HepG2 (cell line): ENCODE results near the gene SERPINB1. TPM values are rescaled to one million over a fixed set of nuclear protein-coding genes. Genes with fewer than 3 reads are reported as not detected.

ENCODE experiments used
- ATAC-seq: fragments of 200-7000 bp; cut with Tn5 transposase; 3 replicates; pipeline ENCODE4 v1.9.1; 2020; ENCODE audit warnings: mild to moderate bottlenecking, moderate library complexity
- BruUV-seq: library from RNA; stranded (reverse); fragments of 400-500 nt; replicated peaks from 2 replicates; lab custom pipeline; 2021; lab: Mats Ljungman, UMichigan
- CTCF ChIA-PET: fragments of 300-600 bp; formaldehyde crosslinking; extraction: SDS; loops from one replicate; lab custom pipeline; 2021; ENCODE audit warnings: low total read pairs, inconsistent platforms, low intra/inter-chr PET ratio; lab: Yijun Ruan, JAX
- POLR2A ChIA-PET: fragments of 350-600 bp; sonication (Branson Sonifier 250); formaldehyde crosslinking; loops from one replicate; lab custom pipeline; 2020; ENCODE audit warnings: antibody characterized with exemption, inconsistent platforms; lab: Yijun Ruan, JAX
- DNase-seq: peaks from one replicate; pipeline ENCODE4 v3.0.0-alpha.2; 2015; ENCODE audit warnings: low spot score
- FAIRE-seq: peaks from 3 replicates; lab custom pipeline; 2011; peaks lifted over from hg19 to GRCh38; lab: Jason Lieb, UNC
- H2AFZ ChIP-seq: one replicate; pipeline ENCODE4 v1.6.1; 2011; ENCODE audit warnings: low read length, inconsistent platforms
- H3K27ac ChIP-seq: fragments of 300-600 bp; 3 replicates; pipeline ENCODE4 v1.8.0; 2011; ENCODE audit warnings: mixed run types, mild to moderate bottlenecking, mixed read lengths, low read length, inconsistent platforms; ENCODE audit not compliant: insufficient read depth; ENCODE audit errors: extremely low read length
- H3K27me3 ChIP-seq, 2 experiments: fragments of 200-600 bp in 1 of 2; 2 replicates in 1 of 2; 3 replicates in 1 of 2; pipeline versions ENCODE4 v1.6.0 to v1.8.0; 2011; ENCODE audit warnings: low read length in 2 of 2, mild to moderate bottlenecking in 2 of 2, moderate library complexity in 2 of 2, inconsistent platforms in 1 of 2; ENCODE audit not compliant: insufficient read depth in 2 of 2, control insufficient read depth in 1 of 2
- H3K36me3 ChIP-seq, 2 experiments: fragments of 200-600 bp in 1 of 2; replicated peaks in 1 of 2; 2 replicates in 1 of 2; 3 replicates in 1 of 2; pipeline versions ENCODE4 v1.5.1 to v1.8.0; 2011; ENCODE audit warnings: low read length in 2 of 2, inconsistent platforms in 1 of 2; ENCODE audit not compliant: insufficient read depth in 2 of 2, control insufficient read depth in 1 of 2
- H3K4me1 ChIP-seq: 2 replicates; pipeline ENCODE4 v1.5.1; 2012; ENCODE audit warnings: low read length, inconsistent platforms; ENCODE audit not compliant: insufficient read depth
- H3K4me2 ChIP-seq: 2 replicates; pipeline ENCODE4 v1.6.0; 2011; ENCODE audit warnings: low read depth, low read length, inconsistent platforms
- H3K4me3 ChIP-seq, 3 experiments: fragments of 200-600 bp in 1 of 3; sonication (generic), shearing (Covaris generic) in 1 of 3; replicated peaks in 1 of 3; 2 replicates each; pipeline ENCODE4 v1.5.1; 2011 to 2016; ENCODE audit warnings: low read length in 3 of 3, inconsistent platforms in 2 of 3, low read depth in 2 of 3, mild to moderate bottlenecking in 2 of 3, control low read depth in 1 of 3, mixed read lengths in 1 of 3; ENCODE audit not compliant: insufficient read depth in 1 of 3
- H3K79me2 ChIP-seq: one replicate; pipeline ENCODE4 v1.6.1; 2011; ENCODE audit warnings: low read length, inconsistent platforms; ENCODE audit not compliant: insufficient read depth
- H3K9ac ChIP-seq: 2 replicates; pipeline ENCODE4 v1.6.0; 2011; ENCODE audit warnings: mild to moderate bottlenecking, low read depth, low read length, inconsistent platforms; ENCODE audit not compliant: insufficient read depth
- H3K9me3 ChIP-seq: 2 replicates; pipeline ENCODE4 v1.5.1; 2012; ENCODE audit warnings: mild to moderate bottlenecking, low read length
- H4K20me1 ChIP-seq: 2 replicates; pipeline ENCODE4 v1.6.0; 2011; ENCODE audit warnings: inconsistent platforms, mild to moderate bottlenecking, low read length, moderate library complexity; ENCODE audit not compliant: insufficient read depth
- ARID4A ChIP-seq: sonication (generic); formaldehyde crosslinking; IDR thresholded peaks from 2 replicates; pipeline ENCODE4 v1.5.0; 2020; ENCODE audit warnings: mild to moderate bottlenecking, missing genetic modification reagents, borderline replicate concordance
- NFE2 ChIP-seq: sonication (generic); formaldehyde crosslinking; IDR thresholded peaks from 2 replicates; pipeline ENCODE4 v1.4.0; 2020; ENCODE audit warnings: missing genetic modification reagents
- PLSCR1 ChIP-seq: sonication (generic); formaldehyde crosslinking; IDR thresholded peaks from 2 replicates; pipeline ENCODE4 v1.5.0; 2020; ENCODE audit warnings: missing genetic modification reagents, mild to moderate bottlenecking, borderline replicate concordance
- ZFP91 ChIP-seq: sonication (generic); formaldehyde crosslinking; IDR thresholded peaks from 2 replicates; pipeline ENCODE4 v1.9.0; 2022; ENCODE audit warnings: missing genetic modification reagents, mild to moderate bottlenecking, borderline replicate concordance
- ZNF768 ChIP-seq: sonication (generic); formaldehyde crosslinking; IDR thresholded peaks from 2 replicates; pipeline ENCODE4 v1.4.0; 2020; ENCODE audit warnings: missing genetic modification reagents
- WGBS: methylation state at CpG from one replicate; pipeline ENCODE4 v1.1.6; 2017; ENCODE audit warnings: low lambda C conversion rate; 5-methylcytosine and 5-hydroxymethylcytosine counted together
- in situ Hi-C: cut with HindIII; loops from 2 replicates; pipeline ENCODE4 v1.10.0; 2017; ENCODE audit warnings: low pct_unique_long_range_greater_than_20kb; ENCODE audit not compliant: extremely low pct_ligation_motif_present
- intact Hi-C: fragments of 100-400 bp; cut with micrococcal nuclease; formaldehyde crosslinking; loops from one replicate; pipeline ENCODE4 v1.10.0; 2022; ENCODE audit not compliant: unreplicated experiment
- polyA plus RNA-seq, 8 experiments: library from polyadenylated mRNA; depleted of rRNA in 3 of 8; stranded (reverse) in 7 of 8; unstranded in 1 of 8; fragments of >200 nt; fragmentation: Illumina TruSeq in 4 of 8; extraction: Trizol in 4 of 8; gene quantifications; 2 replicates each; pipeline versions ENCODE4 v1.2.1 to v1.2.3, GENCODE V29; 2011 to 2016; ENCODE audit warnings: low read depth in 4 of 8, missing spikeins in 1 of 8, mixed read lengths in 1 of 8; ENCODE audit not compliant: insufficient read depth in 1 of 8
- total RNA-seq, 5 experiments: library from RNA; depleted of rRNA; stranded (reverse); fragments of >200 nt; fragmentation: Illumina TruSeq; extraction: Trizol; gene quantifications; 2 replicates each; pipeline ENCODE4 v1.2.3, GENCODE V29; 2016; ENCODE audit warnings: low read depth in 1 of 5

The SERPINB1 gene
- total and polyA plus RNA-seq, 2 of the 13 experiments (the other 11 are each of a cell fraction or from before 2014, with no cell fraction given), result 41.4 to 60.5 TPM

- no peak for ATAC-seq
- Histone ChIP-seq H2AFZ (no peak overlapping the region), H3K9me3 (no peaks in the 10 kb centered on the region), H3K36me3 (peaks cover 3 to 4% of the 10 kb centered on the region in 2 experiments; a peak in 4 of 5 replicates), H3K27ac (no peak overlapping the region), H3K79me2 (no peaks in the 10 kb centered on the region), H3K4me2 (no peak overlapping the region), H3K4me3 (no peak overlapping the region), H3K4me1 (peaks cover 12% of the 10 kb centered on the region; the same call in 1 of the 2 replicates), H3K9ac (no peak overlapping the region), H3K27me3 (no peaks in the 10 kb centered on the region), H4K20me1 (no peaks in the 10 kb centered on the region)
- no TSS peak for BruUV-seq
- ChIA-PET CTCF (interaction anchor here (3.3 kb wide), 1 partner anchor 139 kb away, joined by 57 read pairs; no protein-coding TSS in a partner anchor), POLR2A (interaction anchor here (0.6 to 2.2 kb wide), 6 partner anchors 48 to 271 kb away, joined by 3 to 68 read pairs (median 4); partner anchors contain the start of genes SERPINB1 and SERPINB9)
- in situ Hi-C loops, result loop anchor here (5.0 kb wide), 1 partner anchor 120 kb away; no protein-coding TSS in a partner anchor
- no peak for DNase-seq
- no peak for TF ChIP-seq PLSCR1 (CRISPR knock-in tag)
- no peak for TF ChIP-seq NFE2 (CRISPR knock-in tag)
- peak; percentile 40; the same call in 1 of the 2 replicates for TF ChIP-seq ZNF768 (CRISPR knock-in tag)
- 0 out of 2 replicates have a peak, but pooled peaks have one; percentile 17 for TF ChIP-seq ZFP91 (CRISPR knock-in tag)
- TF ChIP-seq ARID4A (CRISPR knock-in tag), result no peak
- intact Hi-C loops, result no loop called here
- 97% methylated on average over 17 of the region's 17 CpGs for WGBS
- no peak for FAIRE-seq
These were observed 49.1 kb downstream of the SERPINB1 start for GRCh38 chr6:2792330-2793110.
